GM21515 (cell line): ENCODE results near the gene SYT1.

Experiments
- ATAC-seq: cut with Tn5 transposase; IDR thresholded peaks from one replicate; pipeline ENCODE4 v1.9.1; 2021; ENCODE audit not compliant: unreplicated experiment

Gene SYT1

DNA sequence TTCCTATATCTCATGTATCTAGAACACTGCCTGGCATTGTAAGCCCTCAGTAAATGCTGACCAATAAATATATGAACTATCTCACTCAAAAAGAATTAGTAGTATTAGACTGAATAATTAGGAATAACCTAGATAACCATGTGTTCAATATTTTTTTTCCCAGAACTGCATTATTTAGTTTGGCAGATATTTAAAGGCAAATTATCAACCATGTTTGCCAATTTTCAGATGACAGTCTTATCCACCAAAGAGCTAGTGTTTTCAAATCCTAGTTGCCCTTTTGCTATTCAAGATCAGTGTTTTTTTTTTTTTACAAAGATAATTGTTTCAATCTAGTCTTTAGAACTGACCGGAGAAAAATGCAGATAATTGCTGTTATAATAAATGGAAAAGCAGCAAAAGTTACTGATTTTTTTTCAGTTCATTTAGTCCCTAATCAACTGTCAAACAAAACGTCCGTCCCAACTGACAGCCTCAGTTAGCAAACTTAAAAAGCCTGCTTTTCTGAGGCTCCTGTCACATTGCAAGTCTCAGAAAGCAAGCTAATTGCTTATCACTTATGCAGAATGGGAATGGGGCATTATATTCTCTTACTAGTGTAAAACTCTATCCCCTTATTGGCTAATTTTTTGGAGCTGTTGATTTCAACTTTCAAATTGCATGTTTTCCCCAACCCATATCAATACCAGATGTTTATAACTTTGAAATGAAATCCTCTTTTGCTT is 623.0 kb downstream of the SYT1 start:
- ATAC-seq, result no peak
